Fibroblast of lung (primary cell): Measurements from ENCODE around the gene TMED5.

ENCODE experiments used
- CTCF ChIP-seq, 2 donors: IDR thresholded peaks in 1 of 2; conservative IDR thresholded peaks in 1 of 2; 1 replicate in 1 of 2; 2 replicates in 1 of 2; pipeline ENCODE4 v1.5.1; 2011 to 2012; ENCODE audit warnings: low read length in 2 of 2, control low read depth in 1 of 2, inconsistent platforms in 1 of 2, low read depth in 1 of 2, mild to moderate bottlenecking in 1 of 2
- EZH2 ChIP-seq: IDR thresholded peaks from 2 replicates; pipeline ENCODE4 v1.5.1; 2012; ENCODE audit warnings: low read length, control low read depth, mild to moderate bottlenecking; ENCODE audit errors: missing control alignments

GRCh38 chr1:93143136-93143535 is 37.1 kb downstream of the TMED5 start:
- TF ChIP-seq CTCF (conservative IDR thresholded peaks at IDR 0.05 in 1 of 2, IDR thresholded peaks at IDR 0.05 in 1 of 2; ENCODE audit: low read depth in 1 of 2, low read length in 2 of 2) (no peak), EZH2 (no peak)
